Activated CD4-positive, alpha-beta memory T cell treated with anti-CD3 and anti-CD28 coated beads, Interleukin-2, amount 10 ng/mL, durations not matched to agents 7 days and 5 days (primary cell): Measurements from ENCODE around the gene SDF2L1. TPM values are rescaled to one million over a fixed set of nuclear protein-coding genes. Genes with fewer than 3 reads are reported as not detected.
"Not testable (repeated sequence)": the region's sequence is repeated elsewhere in the genome, so short reads cannot be mapped to it uniquely, and the experiment has no call there.

Experiments used
- CTCF ChIA-PET: fragments of 350-600 bp; sonication (Branson Sonifier 250); formaldehyde crosslinking; loops from one replicate; lab custom pipeline; 2021; ENCODE audit warnings: antibody characterized with exemption, inconsistent platforms; lab: Charles Lee
- POLR2A ChIA-PET: fragments of 350-600 bp; sonication (Branson Sonifier 250); formaldehyde crosslinking; loops from one replicate; lab custom pipeline; 2021; ENCODE audit warnings: antibody characterized with exemption; lab: Charles Lee
- DNase-seq: peaks from one replicate; pipeline ENCODE4 v3.0.0-alpha.2; 2020
- H3K27ac Mint-ChIP-seq: one replicate; pipeline ENCODE4 v1.8.0; 2021; ENCODE audit warnings: mild to moderate bottlenecking, mixed read lengths
- H3K27me3 Mint-ChIP-seq: one replicate; pipeline ENCODE4 v1.8.0; 2021; ENCODE audit warnings: mixed read lengths
- H3K36me3 Mint-ChIP-seq: one replicate; pipeline ENCODE4 v1.8.0; 2021; ENCODE audit warnings: low read depth, mixed read lengths
- H3K4me1 Mint-ChIP-seq: one replicate; pipeline ENCODE4 v1.8.0; 2021; ENCODE audit warnings: mixed read lengths
- H3K4me3 Mint-ChIP-seq: one replicate; pipeline ENCODE4 v1.8.0; 2021; ENCODE audit warnings: mild to moderate bottlenecking, mixed read lengths
- H3K9me3 Mint-ChIP-seq: one replicate; pipeline ENCODE4 v1.8.0; 2021; ENCODE audit warnings: mixed read lengths
- total RNA-seq, 2 experiments: library from RNA; stranded (reverse); gene quantifications; one replicate each; pipeline ENCODE4 v1.2.3, GENCODE V29; 2021

The SDF2L1 gene
- 10 to 100 TPM; 61.4 to 62.1 TPM for total RNA-seq

GRCh38 chr22:21641789-21642583 is at the start of gene SDF2L1:
SDF2L1 (plus strand) TSS chr22:21642302; CDS start chr22:21642337, 35 bp downstream.
- peak; percentile 99 for DNase-seq
- Mint-ChIP-seq H3K27ac (peak within 1 kb of the TSS; percentile 73), H3K4me1 (peaks cover 31% of the 10 kb centered on the region), H3K9me3 (no peaks in the 10 kb centered on the region), H3K36me3 (peaks cover 25% of the 10 kb centered on the region), H3K4me3 (peak within 1 kb of the TSS; percentile 71), H3K27me3 (no peaks in the 10 kb centered on the region)
- ChIA-PET CTCF (interaction anchor here (0.9 to 9.8 kb wide), 9 partner anchors 10 to 73 kb away, joined by 4 to 289 read pairs (median 8); partner anchors contain the start of genes CCDC116, PPIL2 and YDJC), POLR2A (interaction anchor here (0.9 to 5.0 kb wide), 15 partner anchors 8 to 121 kb away, joined by 3 to 132 read pairs (median 13); partner anchors contain the start of genes CCDC116, PPIL2, UBE2L3 and YDJC)

- Mint-ChIP-seq H3K27ac (no peak overlapping the region), H3K36me3 (peaks cover 50% of the 10 kb centered on the region), H3K4me3 (no peak overlapping the region), H3K4me1 (peaks cover 31% of the 10 kb centered on the region), H3K9me3 (no peaks in the 10 kb centered on the region), H3K27me3 (no peaks in the 10 kb centered on the region)
- DNase-seq = no peak
- ChIA-PET POLR2A (interaction anchor here (1.3 kb wide), 1 partner anchor 10 kb away, joined by 3 read pairs; no protein-coding TSS in a partner anchor), CTCF (interaction anchor here (1.4 kb wide), 1 partner anchor 54 kb away, joined by 3 read pairs; no protein-coding TSS in a partner anchor)
Observed at GRCh38 chr22:21592422-21592821, 49.7 kb upstream of the SDF2L1 start.

GRCh38 chr22:21593406-21594232 is 48.5 kb upstream of the SDF2L1 start:
- Mint-ChIP-seq H3K27me3 (no peaks in the 10 kb centered on the region), H3K36me3 (peaks cover 50% of the 10 kb centered on the region), H3K4me3 (no peak overlapping the region), H3K27ac (no peak overlapping the region), H3K4me1 (peaks cover 26% of the 10 kb centered on the region), H3K9me3 (no peaks in the 10 kb centered on the region)
- CTCF ChIA-PET = no interaction called here
- DNase-seq = no peak
- POLR2A ChIA-PET = no interaction called here

- H3K27ac Mint-ChIP-seq = no peak overlapping the region
- H3K36me3 Mint-ChIP-seq = peaks cover 52% of the 10 kb centered on the region
- POLR2A ChIA-PET = no interaction called here
- no peaks in the 10 kb centered on the region for H3K9me3 Mint-ChIP-seq
- CTCF ChIA-PET = no interaction called here
- H3K4me1 Mint-ChIP-seq = peaks cover 21% of the 10 kb centered on the region
- H3K4me3 Mint-ChIP-seq = no peak overlapping the region
- H3K27me3 Mint-ChIP-seq = no peaks in the 10 kb centered on the region
- no peak for DNase-seq
Observed at GRCh38 chr22:21594865-21595452, 47.1 kb upstream of the SDF2L1 start.

- not testable (repeated sequence) for H3K4me3 Mint-ChIP-seq
Observed at GRCh38 chr22:21596356-21597135, 45.6 kb upstream of the SDF2L1 start.

GRCh38 chr22:21598302-21598701 is 43.8 kb upstream of the SDF2L1 start:
- CTCF ChIA-PET = interaction anchor here (0.7 kb wide), 1 partner anchor 8 kb away, joined by 3 read pairs; no protein-coding TSS in a partner anchor
- POLR2A ChIA-PET = no interaction called here

More at GRCh38 chr22:21596356-21597135, 45.6 kb upstream of the SDF2L1 start:
- DNase-seq, H3K27ac Mint-ChIP-seq, POLR2A ChIA-PET, CTCF ChIA-PET, H3K27me3 Mint-ChIP-seq, H3K9me3 Mint-ChIP-seq: not testable (repeated sequence)
- H3K36me3 Mint-ChIP-seq = peaks cover 43% of the 10 kb centered on the region
- peaks cover 15% of the 10 kb centered on the region for H3K4me1 Mint-ChIP-seq

GRCh38 chr22:21599053-21599893 is 42.8 kb upstream of the SDF2L1 start:
- ChIA-PET CTCF (no interaction called here), POLR2A (no interaction called here)
- no peak for DNase-seq
- H3K27ac Mint-ChIP-seq = no peak overlapping the region
- H3K9me3 Mint-ChIP-seq = no peaks in the 10 kb centered on the region
- H3K4me1 Mint-ChIP-seq = peaks cover 18% of the 10 kb centered on the region
- no peak overlapping the region for H3K4me3 Mint-ChIP-seq
- peaks cover 32% of the 10 kb centered on the region for H3K36me3 Mint-ChIP-seq
- no peaks in the 10 kb centered on the region for H3K27me3 Mint-ChIP-seq

More at GRCh38 chr22:21598302-21598701, 43.8 kb upstream of the SDF2L1 start:
- no peaks in the 10 kb centered on the region for H3K27me3 Mint-ChIP-seq
- no peak for DNase-seq
- peaks cover 18% of the 10 kb centered on the region for H3K4me1 Mint-ChIP-seq
- peaks cover 42% of the 10 kb centered on the region for H3K36me3 Mint-ChIP-seq
- H3K27ac Mint-ChIP-seq = no peak overlapping the region
- no peak overlapping the region for H3K4me3 Mint-ChIP-seq
- no peaks in the 10 kb centered on the region for H3K9me3 Mint-ChIP-seq

- Mint-ChIP-seq H3K9me3 (no peaks in the 10 kb centered on the region), H3K27me3 (no peaks in the 10 kb centered on the region), H3K4me1 (peaks cover 30% of the 10 kb centered on the region), H3K4me3 (no peak overlapping the region), H3K36me3 (peaks cover 13% of the 10 kb centered on the region), H3K27ac (peak overlapping the region; percentile 9)
- DNase-seq = no peak
- POLR2A ChIA-PET = interaction anchor here (1.4 kb wide), 1 partner anchor 26 kb away, joined by 3 read pairs; no protein-coding TSS in a partner anchor
- CTCF ChIA-PET = interaction anchor here (1.0 kb wide), 1 partner anchor 21 kb away, joined by 3 read pairs; no protein-coding TSS in a partner anchor
Observed at GRCh38 chr22:21602579-21602978, 39.5 kb upstream of the SDF2L1 start.

- Mint-ChIP-seq H3K9me3 (no peaks in the 10 kb centered on the region), H3K4me3 (no peak overlapping the region), H3K27me3 (no peaks in the 10 kb centered on the region), H3K4me1 (peaks cover 29% of the 10 kb centered on the region), H3K27ac (no peak overlapping the region), H3K36me3 (peaks cover 14% of the 10 kb centered on the region)
- ChIA-PET CTCF (interaction anchor here (0.7 to 3.0 kb wide), 4 partner anchors 39 to 818 kb away, joined by 3 to 8 read pairs (median 6); partner anchors contain the start of gene SDF2L1), POLR2A (no interaction called here)
- DNase-seq = no peak
Observed at GRCh38 chr22:21603973-21604372, 38.1 kb upstream of the SDF2L1 start.

- Mint-ChIP-seq H3K27ac (no peak overlapping the region), H3K36me3 (peaks cover 18% of the 10 kb centered on the region), H3K4me3 (no peak overlapping the region), H3K27me3 (no peaks in the 10 kb centered on the region), H3K9me3 (no peaks in the 10 kb centered on the region), H3K4me1 (peaks cover 25% of the 10 kb centered on the region)
- ChIA-PET CTCF (interaction anchor here (1.1 to 3.0 kb wide), 3 partner anchors 20 to 41 kb away, joined by 3 to 8 read pairs (median 3); partner anchors contain the start of gene SDF2L1), POLR2A (no interaction called here)
- DNase-seq = no peak
Observed at GRCh38 chr22:21605887-21606564, 36.1 kb upstream of the SDF2L1 start.

GRCh38 chr22:21606775-21607174 is 35.3 kb upstream of the SDF2L1 start:
- no peak for DNase-seq
- ChIA-PET CTCF (interaction anchor here (1.1 kb wide), 2 partner anchors 20 to 40 kb away, joined by 3 read pairs; no protein-coding TSS in a partner anchor), POLR2A (no interaction called here)
- H3K27me3 Mint-ChIP-seq = no peaks in the 10 kb centered on the region
- peaks cover 25% of the 10 kb centered on the region for H3K4me1 Mint-ChIP-seq
- no peaks in the 10 kb centered on the region for H3K9me3 Mint-ChIP-seq
- H3K4me3 Mint-ChIP-seq = no peak overlapping the region
- peaks cover 25% of the 10 kb centered on the region for H3K36me3 Mint-ChIP-seq
- H3K27ac Mint-ChIP-seq = no peak overlapping the region
